ENCODE data around the gene WDR62.

The WDR62 gene

GRCh38 chr19:36054733-36055686, at the start of gene WDR62 (continued):
- TF ChIP-seq GLI2 (tag by site-specific recombination; IDR thresholded peaks at IDR 0.05; ENCODE audit: borderline replicate concordance, low read depth) (no peak), ZFP69B (tag by site-specific recombination; IDR thresholded peaks at IDR 0.05) (peak; percentile 73), ELK4 (IDR thresholded peaks at IDR 0.05; ENCODE audit: borderline replicate concordance, low read depth, low read length) (no peak), ZFP41 (tag by site-specific recombination; IDR thresholded peaks at IDR 0.05; ENCODE audit: borderline replicate concordance) (no peak), ZNF670 (tag by site-specific recombination; IDR thresholded peaks at IDR 0.05; ENCODE audit: low read depth) (no peak), ZNF239 (tag by site-specific recombination; IDR thresholded peaks at IDR 0.05) (no peak; the same call in none of the 2 replicates), ZNF175 (tag by site-specific recombination; IDR thresholded peaks at IDR 0.05) (0 out of 2 replicates have a peak, but pooled peaks have one; percentile 34), ZNF639 (tag by site-specific recombination; IDR thresholded peaks at IDR 0.05) (no peak), ZNF837 (tag by site-specific recombination; IDR thresholded peaks at IDR 0.05) (0 out of 2 replicates have a peak, but pooled peaks have one; percentile 74), ZBTB44 (tag by site-specific recombination; IDR thresholded peaks at IDR 0.05) (no peak), SETDB1 (IDR thresholded peaks at IDR 0.05; ENCODE audit: insufficient read length, low read length) (no peak), REST (tag by site-specific recombination; IDR thresholded peaks at IDR 0.05) (peak; percentile 7; the same call in 1 of the 2 replicates), SP3 (tag by site-specific recombination; IDR thresholded peaks at IDR 0.05) (peak; percentile 66), ZFP37 (tag by site-specific recombination; IDR thresholded peaks at IDR 0.05) (peak; percentile 96), IKZF3 (tag by site-specific recombination; IDR thresholded peaks at IDR 0.05) (0 out of 2 replicates have a peak, but pooled peaks have one; percentile 9), KLF10 (tag by site-specific recombination; IDR thresholded peaks at IDR 0.05) (peak; percentile 48), GFI1B (tag by site-specific recombination; IDR thresholded peaks at IDR 0.05) (peak; percentile 66), ZNF785 (tag by site-specific recombination; IDR thresholded peaks at IDR 0.05) (0 out of 2 replicates have a peak, but pooled peaks have one; percentile 41), ZNF677 (tag by site-specific recombination; IDR thresholded peaks at IDR 0.05) (peak; percentile 73), ZNF654 (tag by site-specific recombination; IDR thresholded peaks at IDR 0.05; ENCODE audit: low read depth) (no peak), ZNF138 (tag by site-specific recombination; IDR thresholded peaks at IDR 0.05; ENCODE audit: borderline replicate concordance) (no peak; the same call in 1 of the 2 replicates), ZNF473 (tag by site-specific recombination; IDR thresholded peaks at IDR 0.05) (no peak), ZNF248 (tag by site-specific recombination; IDR thresholded peaks at IDR 0.05) (no peak), ZNF48 (tag by site-specific recombination; IDR thresholded peaks at IDR 0.05) (no peak), ZNF514 (tag by site-specific recombination; IDR thresholded peaks at IDR 0.05) (no peak)
- TF ChIP-seq, protein P1, sequence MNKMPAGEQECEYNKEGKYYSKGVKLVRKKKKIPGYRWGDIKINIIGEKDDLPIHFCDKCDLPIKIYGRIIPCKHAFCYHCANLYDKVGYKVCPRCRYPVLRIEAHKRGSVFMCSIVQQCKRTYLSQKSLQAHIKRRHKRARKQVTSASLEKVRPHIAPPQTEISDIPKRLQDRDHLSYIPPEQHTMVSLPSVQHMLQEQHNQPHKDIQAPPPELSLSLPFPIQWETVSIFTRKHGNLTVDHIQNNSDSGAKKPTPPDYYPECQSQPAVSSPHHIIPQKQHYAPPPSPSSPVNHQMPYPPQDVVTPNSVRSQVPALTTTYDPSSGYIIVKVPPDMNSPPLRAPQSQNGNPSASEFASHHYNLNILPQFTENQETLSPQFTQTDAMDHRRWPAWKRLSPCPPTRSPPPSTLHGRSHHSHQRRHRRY (tag by site-specific recombination; IDR thresholded peaks at IDR 0.05): no peak
- TF ChIP-seq, protein P2, sequence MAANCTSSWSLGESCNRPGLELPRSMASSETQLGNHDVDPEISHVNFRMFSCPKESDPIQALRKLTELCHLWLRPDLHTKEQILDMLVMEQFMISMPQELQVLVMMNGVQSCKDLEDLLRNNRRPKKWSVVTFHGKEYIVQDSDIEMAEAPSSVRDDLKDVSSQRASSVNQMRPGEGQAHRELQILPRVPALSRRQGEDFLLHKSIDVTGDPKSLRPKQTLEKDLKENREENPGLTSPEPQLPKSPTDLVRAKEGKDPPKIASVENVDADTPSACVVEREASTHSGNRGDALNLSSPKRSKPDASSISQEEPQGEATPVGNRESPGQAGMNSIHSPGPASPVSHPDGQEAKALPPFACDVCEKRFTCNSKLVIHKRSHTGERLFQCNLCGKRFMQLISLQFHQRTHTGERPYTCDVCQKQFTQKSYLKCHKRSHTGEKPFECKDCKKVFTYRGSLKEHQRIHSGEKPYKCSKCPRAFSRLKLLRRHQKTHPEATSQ (tag by site-specific recombination; IDR thresholded peaks at IDR 0.05): peak; percentile 97

Measured in HEK293 (cell line).